Gastroesophageal sphincter (tissue), 3 donors: ENCODE results near the gene PRSS56.

Experiments used
- CTCF ChIP-seq, 4 experiments: fragments of 200-600 bp in 2 of 4; fragments of 450-650 bp in 2 of 4; sonication (generic) in 1 of 4; IDR thresholded peaks; one replicate each; pipeline ENCODE4 v1.5.1; 2017 to 2019; ENCODE audit warnings: antibody characterized with exemption in 4 of 4, mild to moderate bottlenecking in 2 of 4, moderate library complexity in 2 of 4
- EP300 ChIP-seq: sonication (generic); formaldehyde crosslinking; IDR thresholded peaks from one replicate; pipeline ENCODE4 v1.6.1; 2017; ENCODE audit warnings: antibody characterized with exemption, mild to moderate bottlenecking
- POLR2A ChIP-seq, 2 donors: fragments of 450-650 bp; IDR thresholded peaks; one replicate each; pipeline ENCODE4 v1.6.1; 2017; ENCODE audit warnings: antibody characterized with exemption in 2 of 2, mild to moderate bottlenecking in 2 of 2, moderate library complexity in 1 of 2

GRCh38 chr2:232502911-232503808 is 17.0 kb upstream of the PRSS56 start:
- TF ChIP-seq CTCF (IDR thresholded peaks at IDR 0.05), result peak in 1 of 4 experiments; percentile 1
- no peak for TF ChIP-seq POLR2A (IDR thresholded peaks at IDR 0.05)
- TF ChIP-seq EP300, result no peak
